Measurements from ENCODE around the gene KIF6. TPM values are rescaled to one million over a fixed set of nuclear protein-coding genes. Genes with fewer than 3 reads are reported as not detected.

Gene KIF6
- total RNA-seq, 1 donor from 2014 or later = 1.4 TPM

DNA sequence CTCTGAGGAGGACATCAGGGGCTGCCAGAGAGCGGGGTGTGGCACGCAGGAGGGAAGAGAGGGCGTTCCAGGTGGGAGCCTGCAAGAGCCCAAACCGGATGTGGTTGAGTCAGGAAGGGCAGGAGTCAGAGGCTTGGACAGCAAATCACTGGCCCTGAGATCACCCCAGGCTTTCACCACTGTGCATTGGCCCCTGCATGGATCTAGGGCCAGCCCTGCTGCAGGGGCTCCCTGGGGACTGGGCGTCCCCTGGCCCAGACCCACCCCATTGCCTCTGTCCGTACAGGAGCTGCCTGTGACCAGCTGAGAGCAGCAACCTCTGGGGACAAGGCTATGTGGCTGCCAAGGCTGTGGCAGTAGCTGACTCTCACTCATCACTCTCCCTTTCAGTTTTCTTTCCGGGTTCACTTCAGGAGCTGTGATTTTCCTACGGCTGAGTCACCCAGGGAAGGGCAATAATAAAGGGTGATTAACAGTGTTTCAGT is 444.9 kb downstream of the KIF6 start:
- TF ChIP-seq CTCF (IDR thresholded peaks at IDR 0.05; ENCODE audit: unreplicated experiment) = no peak
- no peak overlapping the region for H3K27ac Mint-ChIP-seq

More for the DNA sequence above, 444.9 kb downstream of the KIF6 start:
- no peaks in the 10 kb centered on the region for H3K4me1 Mint-ChIP-seq
- no peaks in the 10 kb centered on the region for H3K36me3 Mint-ChIP-seq
- H3K4me3 Mint-ChIP-seq = no peak overlapping the region
- peaks cover 14% of the 10 kb centered on the region for H3K27me3 Mint-ChIP-seq (ENCODE audit: low read depth)
- no peak for DNase-seq (ENCODE audit: low spot score in 2 of 2, unreplicated experiment in 2 of 2)
- H3K9me3 Mint-ChIP-seq = no peaks in the 10 kb centered on the region

Other genes starting within 250 kb of the KIF6 start
- gene DAAM2, start 67.0 kb upstream of the KIF6 start, total RNA-seq = 13.3 to 15.2 TPM (median 13.7 TPM) in 3 replicates
- 3.3 to 4.1 TPM (median 3.8 TPM) in 3 replicates for gene MOCS1, start 209.1 kb upstream of the KIF6 start, total RNA-seq